ENCODE data around the gene EPB41. TPM values are rescaled to one million over a fixed set of nuclear protein-coding genes. Genes with fewer than 3 reads are reported as not detected.

Gene EPB41
- polyA plus RNA-seq, 2 of the 4 experiments (the other 2 are of a cell fraction) = 4.9 to 12.8 TPM

DNA sequence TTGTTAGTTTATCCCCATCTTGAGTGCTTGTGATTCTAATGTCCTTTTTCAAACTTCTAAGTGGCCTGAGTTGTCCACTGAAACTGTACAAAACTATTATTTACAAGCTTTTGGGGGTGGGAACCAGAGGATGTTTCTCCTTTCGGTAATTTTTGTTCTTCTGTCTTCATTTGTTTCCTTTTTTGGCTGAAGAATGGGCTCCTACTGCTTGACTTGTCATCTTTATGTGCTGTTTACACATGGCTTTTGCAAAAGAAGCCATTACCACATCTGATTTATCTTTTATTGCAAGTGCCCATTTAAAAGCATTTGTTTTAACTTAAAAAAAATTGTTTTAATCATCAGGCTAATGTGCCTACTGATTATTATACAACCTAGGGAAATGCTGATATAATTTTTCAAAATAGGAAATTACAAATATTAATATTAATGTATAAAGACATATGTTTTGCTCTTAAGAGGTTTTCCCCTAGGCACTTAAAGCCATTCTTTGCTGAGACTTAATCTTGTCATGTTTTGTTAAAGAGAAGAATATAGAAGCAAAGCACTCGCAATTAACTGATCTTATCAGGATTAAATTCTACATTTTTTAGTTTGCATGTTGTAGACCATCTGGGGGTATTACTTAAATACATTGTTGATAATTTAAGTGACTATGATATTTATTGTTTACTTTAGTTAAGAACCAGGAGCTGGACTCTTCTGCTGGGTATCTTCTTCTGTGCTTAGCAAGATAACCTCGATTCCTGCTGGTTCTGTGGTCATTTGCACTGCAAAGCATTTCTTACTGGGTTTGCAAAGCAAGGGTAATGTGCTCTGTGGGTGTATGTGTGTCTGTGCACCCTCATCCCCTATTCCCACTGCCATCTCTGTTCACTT, 169.2 kb downstream of the EPB41 start:
- no peak overlapping the region for H3K4me2 ChIP-seq
- DNase-seq (ENCODE audit: low read depth in 1 of 2, low spot score in 1 of 2) (no peak), ATAC-seq (no peak), FAIRE-seq (no peak)
- H3K27ac ChIP-seq = no peak overlapping the region
- WGBS (ENCODE audit: missing lambda C conversion rate) = 78% methylated on average over 3 of the region's 3 CpGs
- H3K4me3 ChIP-seq = no peak overlapping the region
- ChIA-PET POLR2A (no interaction called here), CTCF (no interaction called here)
- no peaks in the 10 kb centered on the region for H3K9me3 ChIP-seq
- TF ChIP-seq MYC (IDR thresholded peaks at IDR 0.05; ENCODE audit: borderline replicate concordance, low read length) (no peak), MAZ (IDR thresholded peaks at IDR 0.05; ENCODE audit: borderline replicate concordance, low read depth, low read length) (no peak), SREBF2 (IDR thresholded peaks at IDR 0.05) (no peak), HOXB5 (CRISPR knock-in tag; IDR thresholded peaks at IDR 0.05) (no peak), NR3C1 (IDR thresholded peaks at IDR 0.05) (no peak), CHD2 (IDR thresholded peaks at IDR 0.05; ENCODE audit: low read length, partially characterized antibody) (no peak), HOXB13 (CRISPR knock-in tag; IDR thresholded peaks at IDR 0.05; ENCODE audit: low read depth) (no peak), RCOR1 (IDR thresholded peaks at IDR 0.05; ENCODE audit: low read depth, low read length) (no peak), HOXA7 (CRISPR knock-in tag; IDR thresholded peaks at IDR 0.05) (no peak), JUN (IDR thresholded peaks at IDR 0.05) (no peak), BCL3 (IDR thresholded peaks at IDR 0.05) (no peak), HDAC2 (IDR thresholded peaks at IDR 0.05) (no peak), BHLHE40 (IDR thresholded peaks at IDR 0.05; ENCODE audit: low read depth, low read length) (no peak), CBX2 (IDR thresholded peaks at IDR 0.05; ENCODE audit: borderline replicate concordance, low read depth) (no peak), TP53 (CRISPR knock-in tag; IDR thresholded peaks at IDR 0.05) (no peak), HEYL (CRISPR knock-in tag; IDR thresholded peaks at IDR 0.05) (no peak)
- TF ChIP-seq, protein P1, sequence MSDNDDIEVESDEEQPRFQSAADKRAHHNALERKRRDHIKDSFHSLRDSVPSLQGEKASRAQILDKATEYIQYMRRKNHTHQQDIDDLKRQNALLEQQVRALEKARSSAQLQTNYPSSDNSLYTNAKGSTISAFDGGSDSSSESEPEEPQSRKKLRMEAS (IDR thresholded peaks at IDR 0.05) = no peak
- TF ChIP-seq, protein P2, sequence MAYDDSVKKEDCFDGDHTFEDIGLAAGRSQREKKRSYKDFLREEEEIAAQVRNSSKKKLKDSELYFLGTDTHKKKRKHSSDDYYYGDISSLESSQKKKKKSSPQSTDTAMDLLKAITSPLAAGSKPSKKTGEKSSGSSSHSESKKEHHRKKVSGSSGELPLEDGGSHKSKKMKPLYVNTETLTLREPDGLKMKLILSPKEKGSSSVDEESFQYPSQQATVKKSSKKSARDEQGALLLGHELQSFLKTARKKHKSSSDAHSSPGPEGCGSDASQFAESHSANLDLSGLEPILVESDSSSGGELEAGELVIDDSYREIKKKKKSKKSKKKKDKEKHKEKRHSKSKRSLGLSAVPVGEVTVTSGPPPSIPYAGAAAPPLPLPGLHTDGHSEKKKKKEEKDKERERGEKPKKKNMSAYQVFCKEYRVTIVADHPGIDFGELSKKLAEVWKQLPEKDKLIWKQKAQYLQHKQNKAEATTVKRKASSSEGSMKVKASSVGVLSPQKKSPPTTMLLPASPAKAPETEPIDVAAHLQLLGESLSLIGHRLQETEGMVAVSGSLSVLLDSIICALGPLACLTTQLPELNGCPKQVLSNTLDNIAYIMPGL (CRISPR knock-in tag; IDR thresholded peaks at IDR 0.05; ENCODE audit: borderline replicate concordance) = no peak
- TF ChIP-seq, protein P3, sequence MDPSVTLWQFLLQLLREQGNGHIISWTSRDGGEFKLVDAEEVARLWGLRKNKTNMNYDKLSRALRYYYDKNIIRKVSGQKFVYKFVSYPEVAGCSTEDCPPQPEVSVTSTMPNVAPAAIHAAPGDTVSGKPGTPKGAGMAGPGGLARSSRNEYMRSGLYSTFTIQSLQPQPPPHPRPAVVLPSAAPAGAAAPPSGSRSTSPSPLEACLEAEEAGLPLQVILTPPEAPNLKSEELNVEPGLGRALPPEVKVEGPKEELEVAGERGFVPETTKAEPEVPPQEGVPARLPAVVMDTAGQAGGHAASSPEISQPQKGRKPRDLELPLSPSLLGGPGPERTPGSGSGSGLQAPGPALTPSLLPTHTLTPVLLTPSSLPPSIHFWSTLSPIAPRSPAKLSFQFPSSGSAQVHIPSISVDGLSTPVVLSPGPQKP (IDR thresholded peaks at IDR 0.05; ENCODE audit: low read depth, low read length) = no peak
- no peaks in the 10 kb centered on the region for H3K4me1 ChIP-seq

GRCh38 chr1:29084196-29084521, 169.8 kb downstream of the EPB41 start:
- ATAC-seq (no peak), FAIRE-seq (no peak), DNase-seq (ENCODE audit: low read depth in 1 of 2, low spot score in 1 of 2) (no peak)
- ChIA-PET POLR2A (no interaction called here), CTCF (no interaction called here)
- 67% methylated on average over 2 of the region's 2 CpGs for WGBS (ENCODE audit: missing lambda C conversion rate)
- Histone ChIP-seq H3K27ac (no peak overlapping the region), H3K4me2 (no peak overlapping the region), H3K9me3 (no peaks in the 10 kb centered on the region), H3K4me3 (no peak overlapping the region), H3K4me1 (no peaks in the 10 kb centered on the region)
- TF ChIP-seq RFX5 (IDR thresholded peaks at IDR 0.05) (no peak), USF2 (IDR thresholded peaks at IDR 0.05) (no peak), CEBPB (IDR thresholded peaks at IDR 0.05) (no peak), JUN (IDR thresholded peaks at IDR 0.05) (no peak), ZC3H11A (IDR thresholded peaks at IDR 0.05) (no peak), KDM5A (IDR thresholded peaks at IDR 0.05) (no peak), JUNB (IDR thresholded peaks at IDR 0.05) (no peak), CBX8 (IDR thresholded peaks at IDR 0.05) (no peak), RCOR1 (IDR thresholded peaks at IDR 0.05; ENCODE audit: low read depth, low read length) (no peak)

All from A549 (cell line).